Lung (tissue), 12 donors: ENCODE data around the gene UBE2F. TPM values are rescaled to one million over a fixed set of nuclear protein-coding genes. Genes with fewer than 3 reads are reported as not detected.

Source experiments
- ATAC-seq: fragments of 200-7000 bp; cut with Tn5 transposase; one replicate; pipeline ENCODE4 v1.9.1; 2020; ENCODE audit warnings: moderate number of reproducible peaks; ENCODE audit not compliant: insufficient read depth, low FRiP score
- DNase-seq, 3 donors: peaks; one replicate each; pipeline ENCODE4 v3.0.0-alpha.2; 2013 to 2017
- H3K27ac ChIP-seq, 2 donors: one replicate each; pipeline ENCODE4 v1.5.1; 2013; ENCODE audit warnings: mild to moderate bottlenecking in 2 of 2, moderate library complexity in 2 of 2, control low read depth in 1 of 2, inconsistent platforms in 1 of 2, low read depth in 1 of 2, low read length in 1 of 2
- H3K27me3 ChIP-seq, 3 donors: one replicate each; pipeline ENCODE4 v1.5.1; 2013; ENCODE audit warnings: low read length in 2 of 3; ENCODE audit not compliant: control insufficient read depth in 3 of 3, insufficient read depth in 3 of 3
- H3K36me3 ChIP-seq, 4 donors: one replicate each; pipeline ENCODE4 v1.5.1; 2013; ENCODE audit warnings: low read length in 4 of 4, mild to moderate bottlenecking in 1 of 4, moderate library complexity in 1 of 4; ENCODE audit not compliant: control insufficient read depth in 4 of 4, insufficient read depth in 4 of 4
- H3K4me1 ChIP-seq, 5 donors: one replicate each; pipeline ENCODE4 v1.5.1; 2013; ENCODE audit warnings: low read length in 5 of 5, mild to moderate bottlenecking in 2 of 5, moderate library complexity in 1 of 5; ENCODE audit not compliant: control insufficient read depth in 5 of 5, insufficient read depth in 5 of 5
- H3K4me3 ChIP-seq: one replicate; pipeline ENCODE4 v1.5.1; 2013; ENCODE audit warnings: mild to moderate bottlenecking, control low read depth, moderate library complexity
- H3K9ac ChIP-seq, 2 donors: one replicate each; pipeline ENCODE4 v1.5.1; 2013; ENCODE audit warnings: low read length in 2 of 2, control low read depth in 1 of 2; ENCODE audit not compliant: insufficient read depth in 1 of 2
- H3K9me3 ChIP-seq, 4 donors: one replicate each; pipeline ENCODE4 v1.5.1; 2013; ENCODE audit warnings: low read length in 3 of 4, mild to moderate bottlenecking in 1 of 4, moderate library complexity in 1 of 4; ENCODE audit not compliant: control insufficient read depth in 4 of 4, insufficient read depth in 3 of 4
- CTCF ChIP-seq: IDR thresholded peaks from 2 replicates; pipeline ENCODE4 v1.5.1; 2012; ENCODE audit warnings: mild to moderate bottlenecking; ENCODE audit errors: control extremely low read depth, extremely low read depth
- WGBS, 2 donors: extraction: QIAGEN DNeasy Blood & Tissue Kit; methylation state at CpG; one replicate each; pipeline ENCODE4 v1.1.7; 2013; 5-methylcytosine and 5-hydroxymethylcytosine counted together
- polyA plus RNA-seq, 2 donors: library from polyadenylated mRNA; stranded (reverse); fragments of 200-250 nt; gene quantifications; one replicate each; pipeline ENCODE4 v1.2.1, GENCODE V29; 2013
- total RNA-seq, 2 donors: library from RNA; depleted of rRNA in 1 of 2; stranded (reverse); fragments of >200 nt in 1 of 2; gene quantifications; one replicate each; pipeline ENCODE4 v1.2.1, GENCODE V29; 2014 to 2021
- donor health status: control.
- donor health status: control.
- donor health status: Bipolar disorder and iron deficiency.
- donor health status: healthy.
- donor health status: DM: yes; HTN: yes; CAD: no.

The UBE2F gene
- total and polyA plus RNA-seq, 4 donors, result 30.3 to 63.3 (median 46.8) TPM

- ATAC-seq (no peak), DNase-seq (no peak)
- H3K27me3 ChIP-seq, result no peaks in the 10 kb centered on the region
- H3K4me3 ChIP-seq, result no peak overlapping the region
- 76 to 81% methylated on average over 11 of the region's 11 CpGs for WGBS, 2 donors
- no peak for TF ChIP-seq CTCF
- peaks cover 0 to 4% (median 0%) of the 10 kb centered on the region in 5 donors for H3K4me1 ChIP-seq
- no peaks in the 10 kb centered on the region for H3K9me3 ChIP-seq
- H3K27ac ChIP-seq, result no peak overlapping the region
- no peak overlapping the region for H3K9ac ChIP-seq
- H3K36me3 ChIP-seq, result no peaks in the 10 kb centered on the region
Observed at GRCh38 chr2:237935740-237936452, 30.9 kb upstream of the UBE2F start.

GRCh38 chr2:237939251-237939650 is 27.6 kb upstream of the UBE2F start:
- no peak for ATAC-seq
- Histone ChIP-seq H3K27ac (no peak overlapping the region), H3K9ac (no peak overlapping the region), H3K9me3 (peaks cover 0 to 7% (median 1%) of the 10 kb centered on the region in 4 donors), H3K4me3 (no peak overlapping the region), H3K27me3 (no peaks in the 10 kb centered on the region), H3K4me1 (peaks cover 0 to 1% (median 0%) of the 10 kb centered on the region in 5 donors), H3K36me3 (no peaks in the 10 kb centered on the region)
- TF ChIP-seq CTCF, result no peak
- DNase-seq, result no peak

- Histone ChIP-seq H3K27ac (no peak overlapping the region), H3K4me1 (peaks cover 0 to 1% (median 0%) of the 10 kb centered on the region in 5 donors), H3K36me3 (no peaks in the 10 kb centered on the region), H3K9me3 (peaks cover 0 to 17% (median 4%) of the 10 kb centered on the region in 4 donors), H3K27me3 (no peaks in the 10 kb centered on the region), H3K4me3 (no peak overlapping the region), H3K9ac (no peak overlapping the region)
- TF ChIP-seq CTCF, result no peak
- no peak for ATAC-seq
- no peak for DNase-seq
Observed at GRCh38 chr2:237940828-237941227, 26.0 kb upstream of the UBE2F start.

- H3K27ac ChIP-seq, result no peak overlapping the region
- WGBS, 2 donors, result 46 to 66% methylated on average over 2 of the region's 2 CpGs
- H3K36me3 ChIP-seq, result no peaks in the 10 kb centered on the region
- no peak for DNase-seq
- TF ChIP-seq CTCF, result no peak
- H3K4me3 ChIP-seq, result no peak overlapping the region
- peaks cover 0 to 17% (median 4%) of the 10 kb centered on the region in 4 donors for H3K9me3 ChIP-seq
- no peak overlapping the region for H3K9ac ChIP-seq
- H3K4me1 ChIP-seq, result peaks cover 0 to 1% (median 0%) of the 10 kb centered on the region in 5 donors
- no peak for ATAC-seq
- no peaks in the 10 kb centered on the region for H3K27me3 ChIP-seq
Observed at GRCh38 chr2:237941239-237941638, 25.6 kb upstream of the UBE2F start.
